Measurements from ENCODE around the gene PPM1F.
A peak's percentile ranks its signal among the peaks of the same experiment; 100 is the strongest.

PPM1F gene

GRCh38 chr22:21975854-21976345 is 23.3 kb upstream of the PPM1F start:
- DNase-seq: no peak

GRCh38 chr22:21975273-21975672 is 22.6 kb upstream of the PPM1F start:
- no peak for DNase-seq

GRCh38 chr22:21974058-21974649 is 21.5 kb upstream of the PPM1F start:
- DNase-seq: no peak

- DNase-seq: no peak
These were observed 20.2 kb upstream of the PPM1F start for GRCh38 chr22:21972806-21973205.

- DNase-seq: peak; percentile 6
These were observed 19.7 kb upstream of the PPM1F start for GRCh38 chr22:21972293-21972779.

GRCh38 chr22:21971858-21972275 is 19.2 kb upstream of the PPM1F start:
- no peak for DNase-seq

GRCh38 chr22:21970800-21971617 is 18.4 kb upstream of the PPM1F start:
- DNase-seq: no peak

GRCh38 chr22:21970037-21970799 is 17.6 kb upstream of the PPM1F start:
- no peak for DNase-seq

- no peak for DNase-seq
These were observed 15.9 kb upstream of the PPM1F start for GRCh38 chr22:21968452-21969129.

GRCh38 chr22:21967693-21968271 is 15.1 kb upstream of the PPM1F start:
- DNase-seq: no peak

- no peak for DNase-seq
These were observed 14.2 kb upstream of the PPM1F start for GRCh38 chr22:21966643-21967516.

GRCh38 chr22:21965762-21966288 is 13.2 kb upstream of the PPM1F start:
- DNase-seq: no peak

- no peak for DNase-seq
These were observed 12.4 kb upstream of the PPM1F start for GRCh38 chr22:21964918-21965484.

- DNase-seq: no peak
These were observed 11.6 kb upstream of the PPM1F start for GRCh38 chr22:21964234-21964633.

- DNase-seq: no peak
These were observed 11.2 kb upstream of the PPM1F start for GRCh38 chr22:21963790-21964211.

GRCh38 chr22:21963286-21963685 is 10.6 kb upstream of the PPM1F start:
- no peak for DNase-seq

GRCh38 chr22:21962655-21962949 is 10.0 kb upstream of the PPM1F start:
- DNase-seq: no peak

- no peak for DNase-seq
These were observed 9.4 kb upstream of the PPM1F start for GRCh38 chr22:21961886-21962654.

GRCh38 chr22:21961127-21961867 is 8.6 kb upstream of the PPM1F start:
- DNase-seq: no peak
